Measurements from ENCODE around the gene SLC35B1. TPM values are rescaled to one million over a fixed set of nuclear protein-coding genes. Genes with fewer than 3 reads are reported as not detected.
"Not testable (repeated sequence)": the region's sequence is repeated elsewhere in the genome, so short reads cannot be mapped to it uniquely, and the experiment has no call there.

Gene SLC35B1
- total RNA-seq, 2 donors from 2014 or later = 43.1 to 55.0 TPM

- ATAC-seq = peak; percentile 65
- peak; percentile 71 to 85 for DNase-seq
- intact Hi-C loops (cut with DNase I, micrococcal nuclease) = no loop called here
Measured at GRCh38 chr17:49739641-49740271, 32.0 kb upstream of the SLC35B1 start.

- ATAC-seq (no peak), DNase-seq (no peak)
- intact Hi-C loops (cut with DNase I, micrococcal nuclease) = no loop called here
Measured at GRCh38 chr17:49738456-49739163, 30.8 kb upstream of the SLC35B1 start.

DNA sequence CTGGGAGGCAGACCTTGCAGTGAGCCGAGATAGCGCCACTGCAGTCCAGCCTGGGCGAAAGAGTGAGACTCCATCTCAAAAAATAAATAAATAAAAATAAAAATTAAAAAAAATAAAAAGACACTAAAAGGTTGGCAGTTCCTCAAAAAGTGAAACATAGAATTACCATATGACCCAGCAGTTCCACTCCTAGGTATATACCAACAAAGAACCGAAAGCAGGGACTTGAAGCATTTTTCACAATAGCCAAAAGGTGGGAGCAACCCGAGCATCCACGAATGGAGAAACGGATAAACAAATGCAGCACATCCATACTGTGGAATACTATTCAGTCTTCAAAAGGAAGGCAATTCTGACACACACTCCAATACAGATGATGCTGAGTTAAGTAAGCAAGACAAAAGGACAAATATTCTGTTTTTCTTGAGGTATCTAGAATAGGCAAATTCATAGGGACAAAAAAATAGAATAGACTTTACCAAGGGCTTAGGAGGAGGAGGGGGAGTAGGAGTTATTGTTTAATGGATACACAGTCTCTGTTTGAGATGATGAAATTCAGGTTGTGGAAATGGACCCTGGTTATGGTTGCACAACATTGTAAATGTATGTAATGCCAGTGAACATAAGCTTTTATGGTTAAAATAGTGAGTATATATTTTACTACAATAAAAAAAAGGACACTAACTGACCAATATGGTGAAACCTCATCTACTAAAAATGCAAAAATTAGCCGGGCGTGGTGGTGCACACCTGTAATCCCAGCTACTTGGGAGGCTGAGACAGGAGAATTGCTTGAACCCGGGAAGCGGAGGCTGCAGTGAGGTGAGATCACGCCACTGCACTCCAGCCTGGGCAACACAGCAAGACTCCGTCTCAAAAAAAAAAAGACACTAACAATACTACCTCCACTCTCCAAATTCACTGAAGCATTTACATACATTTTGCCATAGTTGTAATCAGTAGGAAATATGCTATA lies 27.0 kb upstream of the SLC35B1 start:
- ATAC-seq = no peak
- intact Hi-C loops (cut with DNase I, micrococcal nuclease) = no loop called here
- DNase-seq = no peak

DNA sequence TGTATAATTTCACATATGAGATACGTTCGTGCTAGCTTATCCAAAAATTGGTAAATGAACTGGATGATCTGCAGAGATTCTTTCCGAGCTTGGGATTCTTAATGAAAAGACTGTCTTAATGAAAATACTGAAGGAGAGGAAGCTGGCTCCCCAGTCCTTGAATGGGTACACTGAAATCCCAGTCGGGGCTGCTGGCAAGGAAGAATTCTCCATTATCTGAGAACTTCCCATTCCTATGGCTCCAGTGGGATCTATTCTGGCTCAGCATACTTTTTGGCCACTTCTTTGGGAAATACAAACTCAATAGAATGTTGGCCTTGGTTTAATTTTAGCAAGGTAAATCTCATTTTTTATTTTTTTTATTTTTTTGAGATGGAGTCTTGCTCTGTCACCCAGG lies 23.7 kb upstream of the SLC35B1 start:
- ATAC-seq (no peak), DNase-seq (no peak)
- intact Hi-C loops (cut with DNase I, micrococcal nuclease) = no loop called here

DNA sequence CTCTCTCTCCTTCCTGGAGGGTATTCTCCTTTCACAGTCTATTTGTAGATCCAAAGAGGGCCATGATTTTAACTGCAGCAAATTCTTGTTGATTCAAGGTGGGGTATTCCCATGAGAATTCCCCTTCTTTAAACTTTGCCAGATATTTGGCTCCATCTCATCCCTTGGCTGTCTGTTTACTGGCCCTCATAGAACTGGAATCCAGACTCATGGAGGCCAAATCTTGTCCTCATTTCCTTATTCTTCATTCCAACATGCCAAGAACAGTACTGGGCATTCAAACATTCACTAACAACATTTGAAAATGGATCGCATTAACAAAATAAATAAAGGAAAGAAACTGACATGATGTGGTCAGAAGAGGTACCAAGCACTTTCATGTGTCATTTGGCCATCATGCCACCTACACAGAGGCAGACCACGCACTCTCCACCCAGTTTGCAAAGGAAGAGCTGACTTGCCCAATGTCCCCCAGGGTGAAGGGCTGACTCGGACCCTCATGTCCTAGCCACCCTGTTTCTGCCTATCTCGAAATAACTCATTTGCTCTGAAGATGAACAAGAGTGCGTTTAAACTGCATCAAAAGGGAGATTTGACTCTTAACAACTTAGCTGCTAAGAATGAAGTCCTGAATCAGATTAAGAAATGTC lies 23.1 kb upstream of the SLC35B1 start:
- intact Hi-C loops (cut with DNase I, micrococcal nuclease) = no loop called here
- no peak for ATAC-seq
- DNase-seq = no peak

DNA sequence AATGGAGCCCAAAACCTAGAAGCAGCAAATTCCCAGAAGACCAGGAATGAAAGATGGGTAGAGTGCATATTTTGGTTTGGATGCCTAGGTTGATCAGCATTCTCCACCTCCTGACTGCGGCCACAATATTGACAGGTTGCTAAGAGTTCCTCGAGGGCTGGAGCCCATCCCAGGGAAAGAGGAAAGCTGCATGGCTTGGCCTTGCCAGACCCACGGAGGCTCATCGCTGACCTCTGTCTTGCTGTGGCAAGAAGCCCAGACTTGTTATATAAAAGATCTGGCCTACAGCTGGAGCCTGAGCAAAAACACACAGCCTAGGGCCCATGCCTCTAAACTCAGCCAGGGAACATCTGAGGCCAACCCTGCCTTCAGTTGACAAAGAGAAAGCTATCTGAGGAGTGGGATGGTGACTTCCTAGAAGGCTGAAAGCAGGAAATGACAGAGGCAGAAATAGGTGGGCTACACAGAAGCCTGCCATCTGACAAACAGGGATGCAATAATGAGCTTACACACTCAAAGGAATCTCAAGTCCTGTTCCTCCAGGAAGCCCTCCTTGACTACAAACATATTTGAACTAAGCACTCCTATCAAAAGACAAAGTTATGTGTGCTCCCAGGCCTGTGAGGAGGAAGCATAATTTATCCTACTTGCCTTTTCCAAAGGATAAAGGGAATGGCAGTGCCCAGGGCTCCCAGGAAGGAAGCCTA lies 22.5 kb upstream of the SLC35B1 start:
- ATAC-seq (peak; percentile 36), DNase-seq (peak; percentile 37 to 69)
- intact Hi-C loops (cut with DNase I, micrococcal nuclease) = no loop called here

- DNase-seq = no peak
Measured at GRCh38 chr17:49729069-49729468, 21.3 kb upstream of the SLC35B1 start.

DNA sequence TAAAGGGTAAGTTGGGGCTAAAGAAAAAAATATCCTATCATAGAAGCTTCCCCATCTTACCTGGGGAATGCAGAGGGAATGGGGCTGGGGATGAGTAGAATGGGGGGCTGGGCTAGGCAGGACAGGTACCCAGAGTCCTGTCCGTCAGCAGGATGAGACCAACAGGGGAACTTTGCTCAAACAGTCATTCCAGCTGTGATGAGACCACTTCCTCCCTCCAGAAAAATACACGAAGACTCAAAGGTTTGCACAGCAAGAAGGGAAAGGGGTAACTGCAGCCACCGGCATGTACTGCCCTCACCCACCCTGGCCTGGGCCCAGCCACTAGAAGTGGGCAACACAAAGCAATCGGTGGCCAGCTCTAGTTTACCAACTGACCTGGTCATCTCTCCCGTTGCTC lies 20.7 kb upstream of the SLC35B1 start:
- ATAC-seq (no peak), DNase-seq (no peak)
- intact Hi-C loops (cut with DNase I, micrococcal nuclease) = no loop called here

More at GRCh38 chr17:49729069-49729468, 21.3 kb upstream of the SLC35B1 start:
- intact Hi-C loops (cut with DNase I, micrococcal nuclease) = no loop called here
- no peak for ATAC-seq

- DNase-seq = no peak
- no peak for ATAC-seq
- intact Hi-C loops (cut with DNase I, micrococcal nuclease) = no loop called here
Measured at GRCh38 chr17:49727380-49727779, 19.6 kb upstream of the SLC35B1 start.

DNA sequence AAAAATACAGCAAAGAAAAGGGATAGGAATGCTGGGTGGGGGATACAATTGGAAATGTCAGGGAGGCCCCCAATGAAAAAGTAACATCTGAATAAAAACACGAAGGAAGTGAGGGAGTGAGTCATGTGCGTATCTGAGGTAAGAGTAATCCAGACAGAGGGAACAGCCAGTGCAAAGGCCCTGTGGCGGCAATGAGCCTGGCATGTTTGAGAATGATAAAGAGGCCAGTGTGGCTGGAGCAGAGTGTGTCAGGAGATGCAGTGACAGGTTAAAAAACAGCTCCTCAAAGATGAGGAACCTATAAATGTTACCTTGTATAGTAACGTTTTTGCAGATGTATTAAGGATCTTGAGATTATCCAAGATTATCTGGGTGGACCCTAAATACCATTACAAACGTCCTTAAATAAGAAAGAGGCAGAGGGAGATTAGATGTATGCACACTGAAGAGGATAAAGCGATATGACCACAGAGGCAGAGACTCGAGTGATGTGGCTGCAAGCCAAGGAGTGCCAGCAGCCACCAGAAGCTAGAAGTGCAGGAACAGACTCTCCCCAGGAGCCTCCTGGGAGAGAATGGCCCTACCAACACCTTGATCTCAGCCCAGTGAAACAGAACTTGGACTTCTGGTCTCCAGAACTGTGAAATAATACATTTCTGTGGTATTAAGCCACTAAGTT lies 17.8 kb upstream of the SLC35B1 start:
- intact Hi-C loops (cut with DNase I, micrococcal nuclease) = no loop called here
- ATAC-seq (no peak), DNase-seq (no peak)

DNA sequence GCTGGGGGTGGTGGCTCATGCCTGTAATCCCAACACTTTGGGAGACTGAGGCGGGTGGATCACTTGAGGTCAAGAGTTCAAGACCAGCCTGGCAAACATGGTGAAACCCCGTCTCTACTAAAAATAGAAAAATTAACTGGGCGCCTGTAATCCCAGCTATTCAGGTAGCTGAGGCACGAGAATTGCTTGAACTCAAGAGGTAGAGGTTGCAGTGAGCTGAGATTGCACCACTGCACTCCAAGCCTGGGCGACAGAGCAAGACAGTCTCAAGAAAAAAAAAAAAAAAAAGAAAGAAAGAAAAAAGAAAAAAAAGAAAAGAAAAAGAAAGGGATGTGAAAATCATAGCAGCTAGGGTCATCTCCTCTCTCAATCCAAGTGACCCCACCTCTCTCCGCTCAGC lies 16.8 kb upstream of the SLC35B1 start:
- intact Hi-C loops (cut with DNase I, micrococcal nuclease); DNase-seq; ATAC-seq: not testable (repeated sequence)

DNA sequence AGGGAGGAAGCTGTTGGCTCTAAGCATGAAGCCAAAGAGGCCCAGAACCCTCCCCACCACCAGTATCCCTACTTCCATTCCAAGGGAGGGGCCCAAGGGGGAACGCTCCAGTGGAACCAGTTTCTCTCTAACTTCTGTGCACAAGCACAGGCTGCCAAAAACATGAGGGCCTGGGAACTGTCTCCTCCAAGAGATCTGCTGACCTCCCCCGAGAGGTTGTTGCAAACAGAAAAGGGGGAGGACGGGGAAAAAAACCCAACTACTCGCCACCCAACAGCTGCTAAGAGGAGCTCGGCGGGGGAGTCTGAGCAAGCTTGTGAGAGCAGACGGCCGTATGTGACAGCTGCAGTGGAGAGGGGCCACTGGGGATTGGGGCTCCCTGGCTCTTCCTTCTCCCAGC lies 15.7 kb upstream of the SLC35B1 start:
- DNase-seq (peak; percentile 37 to 82), ATAC-seq (peak; percentile 20)
- intact Hi-C loops (cut with DNase I, micrococcal nuclease) = no loop called here

DNA sequence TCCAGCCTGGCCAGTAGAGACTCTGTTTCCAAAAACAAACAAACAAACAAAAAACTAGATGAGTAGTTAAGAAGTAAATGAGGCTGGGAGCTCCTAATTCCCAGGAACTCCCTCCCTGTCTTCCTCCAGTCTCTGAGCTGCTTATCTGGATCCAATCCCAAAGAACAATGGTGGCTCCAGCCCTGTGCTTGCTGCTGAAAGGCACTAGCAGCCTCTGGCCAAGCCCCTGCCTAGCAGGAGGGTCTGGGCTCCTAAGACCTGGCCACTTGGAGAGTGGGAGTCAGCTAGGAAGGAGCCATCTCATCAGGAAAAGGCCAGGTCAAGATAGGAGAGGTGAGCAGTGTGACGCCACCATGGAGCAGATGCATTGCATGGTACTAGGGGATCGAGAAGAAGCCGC lies 14.3 kb upstream of the SLC35B1 start:
- DNase-seq (no peak), ATAC-seq (no peak)
- intact Hi-C loops (cut with DNase I, micrococcal nuclease) = no loop called here

GRCh38 chr17:49717371-49717861 lies 9.7 kb upstream of the SLC35B1 start:
- DNase-seq (no peak), ATAC-seq (no peak)
- intact Hi-C loops (cut with DNase I, micrococcal nuclease) = no loop called here

DNA sequence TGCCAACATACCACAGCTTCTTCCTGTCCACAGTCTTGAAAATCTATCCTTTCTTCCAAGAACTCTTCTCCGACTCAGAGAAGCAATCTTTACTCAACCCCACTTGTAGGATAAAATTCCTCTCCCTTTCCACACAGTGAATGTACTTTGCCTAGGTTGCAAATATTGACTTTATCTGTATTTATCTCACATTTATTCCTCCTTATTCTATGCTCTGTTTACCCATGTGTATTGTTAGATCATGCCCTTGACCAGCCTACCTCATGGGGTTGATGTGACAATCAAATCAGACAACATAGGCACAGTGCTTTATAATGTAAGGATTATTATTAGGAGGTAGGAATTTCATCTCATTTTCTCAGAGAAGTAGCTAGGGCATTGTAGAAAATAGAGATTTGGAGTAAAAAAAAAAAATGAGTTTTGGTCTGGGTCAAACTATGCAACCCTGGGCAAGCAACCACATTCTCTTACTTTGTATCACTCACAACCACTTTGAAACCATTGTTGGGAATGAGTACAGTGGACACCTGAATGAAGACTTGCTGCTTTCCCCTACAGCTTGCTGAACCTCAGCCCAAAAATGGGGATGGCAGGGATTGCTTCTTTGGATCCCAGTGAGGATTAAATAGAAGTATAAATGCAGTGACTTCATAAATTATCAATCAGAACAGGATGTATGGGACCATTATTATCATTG lies 9.1 kb upstream of the SLC35B1 start:
- intact Hi-C loops (cut with DNase I, micrococcal nuclease) = no loop called here
- DNase-seq (no peak), ATAC-seq (peak; percentile 47)

- intact Hi-C loops (cut with DNase I, micrococcal nuclease) = no loop called here
- DNase-seq (no peak), ATAC-seq (no peak)
Measured at GRCh38 chr17:49715717-49716279, 8.0 kb upstream of the SLC35B1 start.

GRCh38 chr17:49715216-49715615 lies 7.5 kb upstream of the SLC35B1 start:
- intact Hi-C loops (cut with DNase I, micrococcal nuclease) = no loop called here
- DNase-seq (no peak), ATAC-seq (no peak)

All from left colon (tissue), 2 donors.